Measurements from ENCODE around the gene ZFPL1. TPM values are rescaled to one million over a fixed set of nuclear protein-coding genes. Genes with fewer than 3 reads are reported as not detected.

The ZFPL1 gene
- total RNA-seq, 2 donors from 2014 or later: 26.2 to 26.5 TPM

DNA sequence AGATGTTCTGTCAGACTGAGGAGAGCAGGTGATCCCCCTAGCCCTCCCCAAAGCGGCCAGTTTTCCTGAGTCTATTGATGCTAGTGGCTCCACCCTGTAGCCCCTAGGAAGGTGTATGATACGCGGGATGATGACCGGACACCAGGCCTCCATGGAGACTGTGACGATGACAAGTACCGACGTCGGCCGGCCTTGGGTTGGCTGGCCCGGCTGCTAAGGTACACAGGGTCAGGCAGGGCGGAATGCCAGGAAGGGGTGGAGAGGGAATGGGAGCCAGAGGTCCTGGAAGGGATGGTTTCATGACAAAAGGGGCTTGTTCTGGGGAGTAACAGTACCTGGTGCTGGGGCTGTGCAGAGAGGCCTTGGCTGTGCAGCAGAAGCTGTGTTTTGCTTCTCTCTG, 3.2 kb downstream of the ZFPL1 start:
- DNase-seq (no peak), ATAC-seq (no peak)
- intact Hi-C loops (cut with DNase I): no loop called here

DNA sequence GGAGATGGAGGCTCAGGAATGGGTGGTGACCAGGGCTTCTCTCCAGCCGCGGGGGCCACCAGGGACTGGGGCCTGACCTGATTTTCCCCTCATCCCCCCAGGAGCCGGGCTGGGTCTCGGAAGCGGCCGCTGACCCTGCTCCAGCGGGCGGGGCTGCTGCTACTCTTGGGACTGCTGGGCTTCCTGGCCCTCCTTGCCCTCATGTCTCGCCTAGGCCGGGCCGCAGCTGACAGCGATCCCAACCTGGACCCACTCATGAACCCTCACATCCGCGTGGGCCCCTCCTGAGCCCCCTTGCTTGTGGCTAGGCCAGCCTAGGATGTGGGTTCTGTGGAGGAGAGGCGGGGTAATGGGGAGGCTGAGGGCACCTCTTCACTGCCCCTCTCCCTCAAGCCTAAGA, 3.8 kb downstream of the ZFPL1 start:
- intact Hi-C loops (cut with DNase I): no loop called here
- DNase-seq (no peak), ATAC-seq (no peak)

DNA sequence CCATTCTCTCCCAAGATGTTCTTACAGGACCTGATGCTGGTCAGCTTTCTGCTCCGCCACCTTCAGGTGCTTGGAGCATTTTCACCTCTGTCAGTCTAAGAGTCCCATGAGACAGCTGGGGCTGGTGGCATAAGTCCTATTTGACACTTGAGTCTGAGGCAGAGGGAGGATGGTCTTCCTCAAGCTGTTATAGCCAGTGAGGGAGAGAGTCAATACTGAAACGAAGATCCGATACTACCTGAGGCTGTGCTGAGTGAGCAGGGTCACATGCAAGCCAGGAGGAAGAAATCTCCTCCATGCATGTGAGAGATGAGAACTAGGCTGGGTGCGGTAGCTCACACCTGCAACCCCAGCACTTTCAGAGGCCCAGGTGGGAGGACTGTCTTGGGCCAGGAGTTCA, 5.6 kb downstream of the ZFPL1 start:
- no peak for DNase-seq
- no peak for ATAC-seq
- intact Hi-C loops (cut with DNase I): no loop called here

DNA sequence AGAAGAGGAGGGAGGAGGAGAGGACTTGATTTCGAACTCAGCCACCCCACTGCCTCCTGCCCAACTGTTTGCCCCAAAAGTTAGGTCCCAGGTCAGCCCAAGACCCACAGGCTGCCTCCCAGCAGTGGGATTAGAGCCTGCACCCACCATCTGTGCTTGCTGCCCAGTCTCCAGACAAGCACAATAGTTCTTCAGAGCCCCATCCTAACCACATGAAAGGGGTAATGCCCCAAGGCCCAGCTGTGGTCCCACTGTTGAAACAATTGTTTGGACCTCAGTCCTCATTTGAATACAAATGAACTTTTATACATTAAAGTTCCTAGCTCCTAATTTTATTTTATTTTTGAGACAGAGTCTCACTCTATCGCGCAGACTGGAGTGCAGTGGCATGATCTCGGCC, 6.6 kb downstream of the ZFPL1 start:
- ATAC-seq (no peak), DNase-seq (no peak)
- intact Hi-C loops (cut with DNase I): no loop called here

DNA sequence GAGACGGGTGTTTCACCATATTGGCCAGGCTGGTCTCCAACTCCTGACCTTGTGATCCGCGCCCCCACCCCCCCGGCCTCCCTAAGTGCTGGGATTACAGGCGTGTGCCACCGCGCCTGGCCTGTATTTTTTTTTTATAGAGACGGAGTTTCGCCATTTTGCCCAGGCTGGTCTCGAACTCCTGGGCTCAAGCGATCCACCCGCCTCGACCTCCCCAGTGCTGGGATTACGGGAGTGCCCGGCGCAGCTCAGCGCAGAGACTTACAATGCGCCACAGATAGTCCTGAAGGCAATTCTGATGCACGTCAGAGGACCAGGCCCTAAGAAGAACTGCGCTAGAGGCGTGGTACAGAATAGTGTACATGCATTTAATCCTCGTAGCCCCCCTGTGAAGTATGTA, 11.4 kb downstream of the ZFPL1 start:
- intact Hi-C loops (cut with DNase I): no loop called here
- ATAC-seq (no peak), DNase-seq (no peak)

DNA sequence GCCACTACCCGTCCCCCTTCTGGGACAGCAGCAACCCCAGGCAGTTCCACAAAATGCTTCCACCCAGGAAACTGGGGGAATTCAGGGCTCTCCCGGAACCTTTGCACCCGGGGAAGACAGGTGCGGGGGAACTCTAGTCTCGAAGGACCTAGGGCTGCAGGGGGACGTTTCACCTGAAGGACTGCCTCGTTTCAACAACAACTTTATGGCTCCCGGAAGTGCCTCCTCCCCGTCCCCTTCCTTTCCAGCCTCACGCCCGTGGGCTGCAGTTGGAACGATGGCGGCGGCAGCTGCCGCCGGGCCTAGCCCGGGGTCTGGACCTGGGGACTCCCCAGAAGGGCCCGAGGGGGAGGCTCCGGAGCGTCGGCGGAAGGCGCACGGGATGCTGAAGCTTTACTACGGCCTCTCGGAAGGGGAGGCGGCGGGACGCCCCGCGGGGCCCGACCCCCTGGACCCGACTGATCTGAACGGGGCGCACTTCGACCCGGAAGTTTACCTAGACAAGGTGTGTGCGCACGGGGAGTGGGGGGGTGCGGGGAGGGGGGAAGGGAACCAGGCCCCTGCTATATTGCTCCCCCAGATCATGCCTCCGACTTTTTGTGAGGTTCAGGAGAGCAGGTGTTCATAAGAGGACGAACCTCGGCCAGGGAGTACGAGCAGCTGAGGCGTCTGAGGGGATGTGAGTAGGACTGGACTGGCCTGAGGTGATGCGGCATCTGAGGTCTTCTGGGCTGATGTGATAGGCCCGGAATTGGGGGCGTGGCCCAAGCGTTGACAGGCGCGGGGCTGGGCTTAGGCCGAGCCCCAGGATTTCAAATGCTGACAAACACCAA, 12.2 kb downstream of the ZFPL1 start, which contains the start of gene VPS51:
VPS51 (plus strand) TSS at position 241 of the 833 bp plus-strand sequence; CDS start at position 278, 37 bp downstream.
- intact Hi-C loops (cut with DNase I): no loop called here
- ATAC-seq: peak; percentile 97 to 99
- peak; percentile 91 for DNase-seq

DNA sequence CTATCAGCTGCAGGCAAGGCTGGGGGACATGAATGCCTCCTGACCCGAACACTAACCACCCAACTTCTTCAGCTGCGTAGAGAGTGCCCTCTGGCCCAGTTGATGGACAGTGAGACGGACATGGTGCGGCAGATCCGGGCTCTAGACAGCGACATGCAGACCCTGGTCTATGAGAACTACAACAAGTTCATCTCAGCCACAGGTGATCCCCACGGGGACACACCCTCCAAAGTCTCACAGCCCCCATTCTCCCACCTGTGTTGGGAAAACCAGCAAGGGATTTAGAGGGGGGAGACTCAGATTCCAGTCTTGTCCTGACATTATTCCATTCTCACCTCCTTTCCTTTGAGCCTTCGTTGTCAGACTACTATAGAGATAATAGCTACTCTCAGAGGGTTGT, 12.9 kb downstream of the ZFPL1 start:
- intact Hi-C loops (cut with DNase I): no loop called here
- ATAC-seq (peak in 1 of 2 donors; percentile 5), DNase-seq (no peak)

DNA sequence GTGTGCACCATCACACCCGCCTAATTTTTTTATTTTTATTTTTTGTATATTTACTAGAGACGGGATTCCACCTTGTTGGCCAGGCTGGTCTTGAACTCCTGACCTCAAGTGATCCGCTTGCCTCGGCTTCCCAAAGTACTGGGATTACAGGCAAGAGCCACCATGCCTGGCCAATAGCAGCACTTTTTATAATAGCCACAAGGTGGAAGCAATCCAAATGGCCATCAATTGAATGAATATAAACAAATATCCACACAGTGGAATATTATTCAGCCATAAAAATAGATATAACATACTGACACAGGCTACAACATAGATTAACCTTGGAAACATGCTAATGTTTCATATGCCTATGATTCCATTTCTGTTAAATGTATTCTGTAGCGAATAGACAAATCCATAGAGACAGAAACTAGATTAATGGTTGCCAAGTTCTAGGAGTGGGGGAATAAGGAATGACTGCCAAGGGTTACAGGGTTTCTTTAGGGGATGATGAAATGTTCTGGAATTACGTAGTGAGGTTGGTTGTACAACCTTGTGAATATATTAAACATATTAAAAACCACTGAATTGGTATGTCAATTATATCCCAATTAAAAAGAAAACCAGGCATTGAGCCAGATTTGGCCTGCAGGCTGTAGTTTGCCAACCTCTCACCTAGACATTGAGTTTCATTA, 16.8 kb downstream of the ZFPL1 start:
- DNase-seq: no peak
- intact Hi-C loops (cut with DNase I): no loop called here
- no peak for ATAC-seq

DNA sequence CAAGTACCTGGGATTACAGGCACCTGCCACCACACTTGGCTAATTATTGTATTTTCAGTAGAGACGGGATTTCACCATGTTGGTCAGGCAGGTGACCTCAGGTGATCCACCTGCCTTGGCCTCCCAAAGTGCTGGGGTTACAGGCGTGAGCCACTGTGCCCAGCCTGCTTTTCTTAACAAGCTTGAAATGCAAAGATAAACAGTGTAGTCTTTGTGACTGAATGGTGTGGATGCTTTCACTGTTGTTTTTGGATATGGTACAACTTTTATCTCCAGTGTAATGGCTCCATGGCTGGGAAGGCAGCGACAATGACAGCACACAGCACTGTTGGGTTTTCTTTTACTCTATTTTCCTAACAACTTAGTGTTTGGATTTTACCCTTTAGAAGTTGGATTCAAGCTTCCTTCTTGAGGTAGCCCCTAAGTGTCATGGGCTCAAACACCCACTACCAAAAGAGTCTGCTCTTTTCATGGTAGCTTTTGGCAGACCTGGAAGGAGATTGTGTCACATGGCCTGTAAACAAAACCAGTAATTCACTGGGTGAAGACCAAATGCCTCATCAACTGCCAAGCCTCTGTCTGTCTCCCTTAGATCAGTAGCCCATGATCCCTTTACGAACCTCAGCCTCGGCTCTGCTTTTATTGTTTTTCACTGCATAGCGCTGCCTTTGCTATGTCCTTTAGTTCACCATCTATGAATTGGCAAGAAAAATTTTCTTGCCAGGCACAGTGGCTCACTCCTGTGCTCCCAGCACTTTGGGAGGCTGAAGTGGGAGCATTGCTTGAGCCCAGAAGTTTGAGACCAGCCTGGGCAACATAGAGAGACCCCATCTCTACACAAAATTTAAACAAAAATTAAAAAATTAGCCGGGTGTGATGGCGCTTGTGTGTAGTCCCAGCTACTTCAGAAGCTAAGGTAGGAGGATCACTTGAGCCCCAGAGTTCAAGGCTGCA, 18.4 kb downstream of the ZFPL1 start:
- ATAC-seq (peak; percentile 65 to 70), DNase-seq (no peak)
- intact Hi-C loops (cut with DNase I): no loop called here

DNA sequence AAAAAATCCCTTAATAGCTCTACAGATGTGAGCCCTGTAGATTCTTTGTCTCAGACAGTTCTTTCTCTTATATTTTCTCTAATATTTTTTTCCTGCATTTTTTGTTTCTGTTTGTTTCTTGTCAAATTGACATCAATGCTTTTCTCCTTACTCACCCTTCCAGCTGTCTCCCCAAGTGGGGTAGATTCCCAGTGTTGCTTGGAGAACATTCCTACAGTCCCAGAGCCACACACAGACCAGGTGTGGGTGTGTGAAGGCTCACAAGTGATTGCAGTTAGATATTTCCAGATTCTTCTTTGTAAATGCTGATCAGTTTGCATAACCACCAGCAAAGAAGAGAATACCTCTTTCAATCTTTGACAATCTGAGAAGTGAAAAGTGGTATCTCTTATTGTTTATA, 19.5 kb downstream of the ZFPL1 start:
- intact Hi-C loops (cut with DNase I): no loop called here
- no peak for DNase-seq
- ATAC-seq: no peak

DNA sequence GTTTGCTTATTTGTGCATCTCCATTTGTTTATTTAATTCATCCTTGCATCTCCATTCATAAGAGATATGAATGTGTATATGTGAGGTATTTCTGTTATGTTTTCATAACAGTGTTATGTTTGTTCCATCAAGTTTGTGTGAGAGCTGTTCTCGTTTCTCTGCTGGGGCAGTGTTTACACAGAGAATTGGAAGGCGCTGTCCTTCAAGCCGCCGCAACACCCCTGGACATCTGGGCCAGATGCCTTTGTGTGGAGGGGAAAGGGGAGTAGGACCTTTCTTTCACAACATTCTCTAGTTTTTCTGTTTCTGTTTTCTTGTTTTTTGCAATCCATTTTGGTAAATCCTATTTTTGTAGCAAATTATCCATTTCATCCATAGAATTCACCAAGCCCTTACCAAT, 20.6 kb downstream of the ZFPL1 start:
- intact Hi-C loops (cut with DNase I): no loop called here
- ATAC-seq: peak in 1 of 2 donors; percentile 51
- DNase-seq: no peak

DNA sequence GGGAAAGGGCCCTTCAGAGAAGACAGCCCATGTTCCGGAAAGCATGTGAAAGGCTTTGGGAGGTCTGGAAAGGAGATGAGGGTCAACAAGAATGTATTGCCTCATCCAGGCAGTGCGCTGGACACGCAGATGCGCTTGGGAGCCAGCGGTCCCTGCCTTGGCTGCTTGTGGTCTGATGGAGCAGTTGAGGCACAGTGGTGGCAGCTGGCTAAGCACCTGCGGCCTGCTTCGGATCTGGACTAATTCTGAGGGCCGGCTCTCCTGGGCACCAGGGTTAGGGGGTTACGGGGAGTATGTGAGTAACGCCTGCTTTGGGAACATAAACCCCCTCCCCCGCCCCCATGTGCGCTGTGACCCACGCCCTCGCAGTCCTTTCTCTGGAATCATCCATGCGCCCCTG, 23.1 kb downstream of the ZFPL1 start:
- ATAC-seq (no peak), DNase-seq (no peak)
- intact Hi-C loops (cut with DNase I): no loop called here

DNA sequence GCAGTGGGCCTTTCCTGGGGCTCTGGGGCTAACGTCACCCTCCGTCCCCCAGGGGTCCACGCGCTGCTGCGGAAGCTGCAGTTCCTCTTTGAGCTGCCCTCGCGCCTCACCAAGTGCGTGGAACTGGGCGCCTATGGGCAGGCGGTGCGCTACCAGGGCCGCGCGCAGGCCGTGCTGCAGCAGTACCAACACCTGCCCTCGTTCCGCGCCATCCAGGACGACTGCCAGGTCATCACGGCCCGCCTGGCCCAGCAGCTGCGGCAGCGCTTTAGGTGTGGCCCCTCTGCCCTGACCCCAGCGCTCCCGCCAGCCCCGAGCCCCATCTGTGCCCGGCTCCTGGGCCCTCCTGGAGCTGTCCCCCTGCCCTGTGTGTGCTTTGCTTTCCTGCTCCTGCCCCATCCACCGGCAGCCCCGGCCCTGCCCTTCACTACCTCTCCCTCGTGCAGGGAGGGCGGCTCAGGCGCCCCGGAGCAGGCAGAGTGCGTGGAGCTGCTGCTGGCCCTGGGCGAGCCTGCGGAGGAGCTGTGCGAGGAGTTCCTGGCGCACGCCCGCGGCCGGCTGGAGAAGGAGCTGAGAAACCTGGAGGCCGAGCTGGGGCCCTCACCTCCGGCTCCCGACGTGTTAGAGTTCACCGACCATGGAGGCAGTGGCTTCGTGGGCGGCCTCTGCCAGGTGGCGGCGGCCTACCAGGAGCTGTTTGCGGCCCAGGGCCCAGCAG, 23.9 kb downstream of the ZFPL1 start:
- DNase-seq (no peak), ATAC-seq (no peak)
- intact Hi-C loops (cut with DNase I): no loop called here

DNA sequence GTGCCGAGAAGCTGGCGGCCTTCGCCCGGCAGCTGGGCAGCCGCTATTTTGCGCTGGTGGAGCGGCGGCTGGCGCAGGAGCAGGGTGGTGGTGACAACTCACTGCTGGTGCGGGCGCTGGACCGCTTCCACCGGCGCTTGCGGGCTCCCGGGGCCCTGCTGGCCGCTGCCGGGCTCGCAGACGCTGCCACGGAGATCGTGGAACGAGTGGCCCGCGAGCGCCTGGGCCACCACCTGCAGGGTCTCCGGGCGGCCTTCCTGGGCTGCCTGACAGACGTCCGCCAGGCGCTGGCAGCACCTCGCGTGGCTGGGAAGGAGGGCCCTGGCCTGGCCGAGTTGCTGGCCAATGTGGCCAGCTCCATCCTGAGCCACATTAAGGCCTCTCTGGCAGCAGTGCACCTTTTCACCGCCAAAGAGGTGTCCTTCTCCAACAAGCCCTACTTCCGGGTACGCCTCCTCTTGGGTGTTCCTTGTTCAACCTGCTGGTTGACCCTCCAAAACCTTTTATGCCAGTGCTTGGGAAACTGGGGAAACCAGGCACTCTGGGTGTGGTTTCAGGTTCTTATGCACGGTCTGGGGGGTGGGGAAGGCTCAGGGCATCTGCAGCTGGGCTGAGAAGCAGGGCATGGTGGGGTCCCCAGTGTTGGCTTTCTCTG, 24.6 kb downstream of the ZFPL1 start:
- intact Hi-C loops (cut with DNase I): no loop called here
- ATAC-seq (no peak), DNase-seq (no peak)

DNA sequence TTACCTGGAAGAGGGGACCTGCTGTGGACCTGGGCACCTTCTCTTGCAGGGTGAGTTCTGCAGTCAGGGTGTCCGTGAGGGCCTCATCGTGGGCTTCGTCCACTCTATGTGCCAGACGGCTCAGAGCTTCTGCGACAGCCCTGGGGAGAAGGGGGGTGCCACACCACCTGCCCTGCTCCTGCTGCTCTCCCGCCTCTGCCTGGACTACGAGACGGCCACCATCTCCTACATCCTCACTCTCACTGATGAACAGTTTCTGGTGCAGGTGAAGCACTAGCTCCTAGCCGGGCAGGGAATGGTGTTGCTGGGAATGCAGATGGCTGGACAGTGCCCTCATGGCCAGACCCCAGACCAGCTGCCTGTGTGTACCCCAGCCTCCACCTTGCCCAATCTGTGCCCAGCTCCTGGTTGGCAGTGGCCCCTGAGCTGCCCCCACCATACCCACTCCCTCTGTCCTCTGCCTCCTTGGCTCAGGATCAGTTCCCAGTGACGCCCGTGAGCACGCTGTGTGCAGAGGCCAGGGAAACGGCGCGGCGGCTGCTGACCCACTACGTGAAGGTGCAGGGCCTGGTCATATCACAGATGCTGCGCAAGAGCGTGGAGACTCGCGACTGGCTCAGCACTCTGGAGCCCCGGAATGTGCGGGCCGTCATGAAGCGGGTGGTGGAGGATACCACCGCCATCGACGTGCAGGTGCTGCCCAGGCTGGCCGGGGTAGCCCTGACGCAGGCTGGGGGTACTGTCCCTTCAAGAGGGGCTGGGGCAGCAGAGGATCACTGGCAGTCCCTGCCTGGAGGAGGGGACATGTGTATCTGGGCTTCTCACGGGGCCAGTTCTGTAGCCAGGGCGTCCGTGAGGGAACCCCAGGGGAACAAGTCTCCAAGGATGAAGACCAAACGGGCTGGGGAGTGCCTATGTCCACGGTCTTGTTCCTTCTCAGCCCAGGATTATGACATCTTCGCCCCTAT, 25.5 kb downstream of the ZFPL1 start:
- ATAC-seq (no peak), DNase-seq (no peak)
- intact Hi-C loops (cut with DNase I): no loop called here

DNA sequence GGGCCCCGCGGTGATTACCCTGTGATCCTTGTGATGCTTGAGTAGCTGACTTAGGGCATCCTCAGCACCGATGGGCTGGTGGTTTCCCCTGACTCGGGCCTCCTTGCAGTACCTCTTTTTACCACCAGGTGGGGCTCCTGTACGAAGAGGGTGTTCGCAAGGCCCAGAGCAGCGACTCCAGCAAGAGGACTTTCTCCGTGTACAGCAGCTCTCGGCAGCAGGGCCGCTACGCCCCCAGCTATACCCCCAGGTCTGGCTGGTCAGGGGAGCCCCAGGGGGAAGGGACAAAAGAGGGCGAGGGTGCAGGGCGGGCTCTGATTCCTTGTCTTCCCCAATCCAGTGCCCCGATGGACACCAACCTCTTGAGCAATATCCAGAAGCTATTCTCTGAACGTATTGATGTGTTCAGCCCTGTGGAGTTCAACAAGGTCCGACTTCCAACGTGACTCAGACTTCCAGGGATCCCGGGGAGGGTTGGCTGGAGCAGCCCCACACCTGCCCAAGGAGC, 26.4 kb downstream of the ZFPL1 start:
- intact Hi-C loops (cut with DNase I): no loop called here
- DNase-seq (peak; percentile 85), ATAC-seq (peak; percentile 31 to 41)

DNA sequence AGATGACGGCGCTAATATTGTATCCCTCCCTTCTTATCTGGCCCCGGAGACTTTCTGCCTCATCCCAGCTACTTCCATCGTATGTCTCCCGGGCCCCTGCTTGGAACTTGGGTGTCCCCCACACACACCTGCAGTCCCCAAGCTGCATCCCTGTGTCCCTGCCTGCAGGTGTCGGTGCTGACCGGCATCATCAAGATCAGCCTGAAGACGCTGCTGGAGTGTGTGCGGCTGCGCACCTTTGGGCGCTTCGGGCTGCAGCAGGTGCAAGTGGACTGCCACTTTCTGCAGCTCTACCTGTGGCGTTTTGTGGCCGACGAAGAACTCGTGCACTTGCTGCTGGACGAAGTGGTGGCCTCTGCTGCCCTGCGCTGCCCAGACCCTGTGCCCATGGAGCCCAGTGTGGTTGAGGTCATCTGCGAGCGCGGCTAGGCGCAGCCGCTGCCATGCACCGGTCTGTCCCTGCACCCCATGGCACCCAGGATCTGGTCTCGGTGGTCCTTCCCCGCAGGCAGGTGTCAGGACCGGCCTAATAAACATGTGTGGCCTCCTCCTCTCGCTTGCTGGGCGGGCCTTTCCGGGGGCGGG, 27.2 kb downstream of the ZFPL1 start:
- intact Hi-C loops (cut with DNase I): no loop called here
- ATAC-seq: no peak
- no peak for DNase-seq

Measured in left cardiac atrium (tissue), 4 donors.